ENCODE data around the gene NDUFA3.

Gene NDUFA3

GRCh38 chr19:54137699-54138488, 35.2 kb downstream of the NDUFA3 start, which contains the start of gene CNOT3:
TSS of gene CNOT3 (plus strand) at chr19:54137762. CDS start at chr19:54142979, 5,217 bp downstream.
- no peak for DNase-seq (ENCODE audit: low read depth)

- no peak for DNase-seq (ENCODE audit: low read depth)
Observed at GRCh38 chr19:54138489-54139256, 36.0 kb downstream of the NDUFA3 start.

- DNase-seq (ENCODE audit: low read depth), result peak; percentile 52
Observed at GRCh38 chr19:54141356-54141755, 38.7 kb downstream of the NDUFA3 start.

- DNase-seq (ENCODE audit: low read depth), result no peak
Observed at GRCh38 chr19:54142166-54142780, 39.6 kb downstream of the NDUFA3 start.

- no peak for DNase-seq (ENCODE audit: low read depth)
Observed at GRCh38 chr19:54145541-54146158, 43.0 kb downstream of the NDUFA3 start.

- DNase-seq (ENCODE audit: low read depth), result no peak
Observed at GRCh38 chr19:54147676-54148075, 45.0 kb downstream of the NDUFA3 start.

- DNase-seq (ENCODE audit: low read depth), result no peak
Observed at GRCh38 chr19:54148158-54148557, 45.5 kb downstream of the NDUFA3 start.

- no peak for DNase-seq (ENCODE audit: low read depth)
Observed at GRCh38 chr19:54149021-54149812, 46.6 kb downstream of the NDUFA3 start.

GRCh38 chr19:54151362-54152035, 48.8 kb downstream of the NDUFA3 start:
- DNase-seq (ENCODE audit: low read depth), result no peak

- no peak for DNase-seq (ENCODE audit: low read depth)
Observed at GRCh38 chr19:54152267-54152666, 49.6 kb downstream of the NDUFA3 start.

- DNase-seq (ENCODE audit: low read depth), result no peak
Observed at GRCh38 chr19:54152878-54153524, 50.3 kb downstream of the NDUFA3 start.

GRCh38 chr19:54153731-54154326, 51.2 kb downstream of the NDUFA3 start:
- DNase-seq (ENCODE audit: low read depth), result no peak

GRCh38 chr19:54154603-54155345, 52.1 kb downstream of the NDUFA3 start:
- DNase-seq (ENCODE audit: low read depth), result peak; percentile 59

- DNase-seq (ENCODE audit: low read depth), result no peak
Observed at GRCh38 chr19:54155694-54156093, 53.0 kb downstream of the NDUFA3 start.

GRCh38 chr19:54156490-54156889, 53.8 kb downstream of the NDUFA3 start:
- DNase-seq (ENCODE audit: low read depth), result no peak

GRCh38 chr19:54156953-54157352, 54.3 kb downstream of the NDUFA3 start:
- DNase-seq (ENCODE audit: low read depth), result no peak

All from GM04504 (cell line).